K562 (cell line): Measurements from ENCODE around the gene LASP1NB.

ENCODE experiments used
- CREBBP ChIP-seq: IDR thresholded peaks from one replicate; pipeline ENCODE4 v1.6.1; 2012; ENCODE audit warnings: low read depth, mild to moderate bottlenecking, control low read depth, inconsistent platforms, low read length
- HNRNPL ChIP-seq: fragments of 200-400 bp; formaldehyde crosslinking; IDR thresholded peaks from 2 replicates; pipeline ENCODE4 v1.6.1; 2017; ENCODE audit warnings: low read depth, mild to moderate bottlenecking, low read length
- HNRNPLL ChIP-seq: fragments of 200-400 bp; formaldehyde crosslinking; IDR thresholded peaks from 2 replicates; pipeline ENCODE4 v1.6.1; 2017; ENCODE audit warnings: low read length, low read depth, mild to moderate bottlenecking; ENCODE audit not compliant: poor library complexity, severe bottlenecking
- MEF2D ChIP-seq: conservative IDR thresholded peaks from 2 replicates; pipeline ENCODE4 v1.6.1; 2016; ENCODE audit warnings: low read depth, missing genetic modification characterization, missing compliant biosample characterization
- NCOA4 ChIP-seq: fragments of 450-650 bp; IDR thresholded peaks from 2 replicates; pipeline ENCODE4 v1.6.1; 2018; ENCODE audit warnings: mild to moderate bottlenecking; ENCODE audit not compliant: partially characterized antibody
- SRSF3 ChIP-seq: fragments of 200-400 bp; formaldehyde crosslinking; IDR thresholded peaks from 2 replicates; pipeline ENCODE4 v1.6.1; 2016; ENCODE audit warnings: mild to moderate bottlenecking, low read length, moderate library complexity; ENCODE audit not compliant: insufficient read depth
- TAF1 ChIP-seq: IDR thresholded peaks from 2 replicates; pipeline ENCODE4 v1.6.1; 2011; ENCODE audit warnings: mild to moderate bottlenecking, low read length, moderate library complexity; ENCODE audit not compliant: insufficient read depth, control insufficient read depth, severe bottlenecking; ENCODE audit errors: extremely low read depth
- ZBTB8A ChIP-seq: fragments of 450-650 bp; IDR thresholded peaks from 2 replicates; pipeline ENCODE4 v1.6.1; 2018; ENCODE audit warnings: mild to moderate bottlenecking, moderate library complexity; ENCODE audit not compliant: partially characterized antibody
- ZC3H8 ChIP-seq: fragments of 450-650 bp; IDR thresholded peaks from 2 replicates; pipeline ENCODE4 v1.6.1; 2017
- ZFP36 ChIP-seq: fragments of 150-350 bp; IDR thresholded peaks from 2 replicates; pipeline ENCODE4 v1.6.1; 2018; ENCODE audit warnings: low read length, low read depth; ENCODE audit not compliant: partially characterized antibody
- ZNF12 ChIP-seq: sonication (generic); formaldehyde crosslinking; IDR thresholded peaks from 2 replicates; pipeline ENCODE4 v1.4.0; 2020; ENCODE audit warnings: mild to moderate bottlenecking, missing genetic modification reagents
- ZNF121 ChIP-seq: sonication (generic); formaldehyde crosslinking; conservative IDR thresholded peaks from 2 replicates; pipeline ENCODE4 v1.8.0; 2022; ENCODE audit warnings: missing genetic modification reagents
- TF ChIP-seq, protein P1 (sequence below): fragments of 450-650 bp; IDR thresholded peaks from 2 replicates; pipeline ENCODE4 v1.7.1; 2018; ENCODE audit warnings: mild to moderate bottlenecking, low read depth; ENCODE audit not compliant: partially characterized antibody
- TF ChIP-seq, protein P2 (sequence below), 3 experiments: IDR thresholded peaks in 2 of 3; conservative IDR thresholded peaks in 1 of 3; 2 replicates each; pipeline ENCODE4 v1.5.1; 2011 to 2012; ENCODE audit warnings: low read length in 3 of 3, mild to moderate bottlenecking in 3 of 3, control low read depth in 2 of 3, improper control_type of control experiment in 1 of 3, inconsistent platforms in 1 of 3, low read depth in 1 of 3, mixed read lengths in 1 of 3, moderate library complexity in 1 of 3; ENCODE audit not compliant: insufficient read depth in 2 of 3
- TF ChIP-seq, protein P3 (sequence below): fragments of 250-450 bp; sonication (Bioruptor Pico); IDR thresholded peaks from 2 replicates; pipeline ENCODE4 v1.5.1; 2021; ENCODE audit warnings: mild to moderate bottlenecking
- TF ChIP-seq, protein P4 (sequence below): fragments of 250-450 bp; sonication (Bioruptor Pico); IDR thresholded peaks from 2 replicates; pipeline ENCODE4 v1.5.0; 2021; ENCODE audit warnings: mild to moderate bottlenecking, moderate library complexity

Gene LASP1NB

DNA sequence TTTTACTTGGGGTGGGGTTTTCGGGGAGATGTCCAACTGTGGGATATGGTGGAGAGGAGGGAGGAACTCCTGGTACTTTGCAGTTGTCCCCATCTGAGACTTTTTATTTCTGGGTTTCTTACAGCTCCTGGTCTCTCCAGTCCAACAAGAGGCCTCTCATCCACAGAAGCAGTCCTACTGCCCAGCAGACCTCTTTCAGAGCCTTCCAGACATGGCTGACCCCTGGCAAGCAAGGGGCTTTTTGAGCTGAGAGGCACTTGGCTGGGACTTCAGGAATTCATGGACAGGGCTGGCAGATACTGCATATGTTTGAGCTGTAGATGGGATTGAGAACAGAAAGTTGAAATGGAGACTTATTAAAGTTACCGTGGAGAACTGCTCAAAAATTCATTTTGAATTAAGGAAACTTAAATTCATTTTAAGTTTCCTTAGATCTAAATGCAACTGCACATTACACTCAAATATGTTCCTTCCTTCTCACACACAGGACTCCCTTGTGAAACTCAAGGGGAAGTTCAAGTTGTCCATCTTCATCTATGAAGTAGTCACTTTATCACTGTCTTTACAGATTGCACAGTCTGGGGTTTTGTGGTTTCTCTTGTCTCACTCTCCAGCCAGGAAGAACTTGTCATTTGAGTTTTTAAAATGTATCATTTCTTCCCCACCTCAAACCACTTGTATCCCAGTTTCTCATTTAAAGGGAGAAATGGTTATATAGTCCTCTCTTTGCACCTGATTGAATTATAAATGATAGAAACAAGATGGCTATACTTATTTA lies 1.1 kb downstream of the LASP1NB start (continued):
- TF ChIP-seq, protein P1, sequence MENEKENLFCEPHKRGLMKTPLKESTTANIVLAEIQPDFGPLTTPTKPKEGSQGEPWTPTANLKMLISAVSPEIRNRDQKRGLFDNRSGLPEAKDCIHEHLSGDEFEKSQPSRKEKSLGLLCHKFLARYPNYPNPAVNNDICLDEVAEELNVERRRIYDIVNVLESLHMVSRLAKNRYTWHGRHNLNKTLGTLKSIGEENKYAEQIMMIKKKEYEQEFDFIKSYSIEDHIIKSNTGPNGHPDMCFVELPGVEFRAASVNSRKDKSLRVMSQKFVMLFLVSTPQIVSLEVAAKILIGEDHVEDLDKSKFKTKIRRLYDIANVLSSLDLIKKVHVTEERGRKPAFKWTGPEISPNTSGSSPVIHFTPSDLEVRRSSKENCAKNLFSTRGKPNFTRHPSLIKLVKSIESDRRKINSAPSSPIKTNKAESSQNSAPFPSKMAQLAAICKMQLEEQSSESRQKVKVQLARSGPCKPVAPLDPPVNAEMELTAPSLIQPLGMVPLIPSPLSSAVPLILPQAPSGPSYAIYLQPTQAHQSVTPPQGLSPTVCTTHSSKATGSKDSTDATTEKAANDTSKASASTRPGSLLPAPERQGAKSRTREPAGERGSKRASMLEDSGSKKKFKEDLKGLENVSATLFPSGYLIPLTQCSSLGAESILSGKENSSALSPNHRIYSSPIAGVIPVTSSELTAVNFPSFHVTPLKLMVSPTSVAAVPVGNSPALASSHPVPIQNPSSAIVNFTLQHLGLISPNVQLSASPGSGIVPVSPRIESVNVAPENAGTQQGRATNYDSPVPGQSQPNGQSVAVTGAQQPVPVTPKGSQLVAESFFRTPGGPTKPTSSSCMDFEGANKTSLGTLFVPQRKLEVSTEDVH, result no peak
- TF ChIP-seq SRSF3, result no peak
- no peak for TF ChIP-seq ZBTB8A
- no peak for TF ChIP-seq CREBBP
- no peak for TF ChIP-seq ZNF12 (CRISPR knock-in tag)
- TF ChIP-seq MEF2D (tag), result no peak
- no peak for TF ChIP-seq HNRNPLL
- TF ChIP-seq ZFP36, result no peak
- TF ChIP-seq HNRNPL, result no peak
- no peak for TF ChIP-seq NCOA4
- TF ChIP-seq, protein P2, sequence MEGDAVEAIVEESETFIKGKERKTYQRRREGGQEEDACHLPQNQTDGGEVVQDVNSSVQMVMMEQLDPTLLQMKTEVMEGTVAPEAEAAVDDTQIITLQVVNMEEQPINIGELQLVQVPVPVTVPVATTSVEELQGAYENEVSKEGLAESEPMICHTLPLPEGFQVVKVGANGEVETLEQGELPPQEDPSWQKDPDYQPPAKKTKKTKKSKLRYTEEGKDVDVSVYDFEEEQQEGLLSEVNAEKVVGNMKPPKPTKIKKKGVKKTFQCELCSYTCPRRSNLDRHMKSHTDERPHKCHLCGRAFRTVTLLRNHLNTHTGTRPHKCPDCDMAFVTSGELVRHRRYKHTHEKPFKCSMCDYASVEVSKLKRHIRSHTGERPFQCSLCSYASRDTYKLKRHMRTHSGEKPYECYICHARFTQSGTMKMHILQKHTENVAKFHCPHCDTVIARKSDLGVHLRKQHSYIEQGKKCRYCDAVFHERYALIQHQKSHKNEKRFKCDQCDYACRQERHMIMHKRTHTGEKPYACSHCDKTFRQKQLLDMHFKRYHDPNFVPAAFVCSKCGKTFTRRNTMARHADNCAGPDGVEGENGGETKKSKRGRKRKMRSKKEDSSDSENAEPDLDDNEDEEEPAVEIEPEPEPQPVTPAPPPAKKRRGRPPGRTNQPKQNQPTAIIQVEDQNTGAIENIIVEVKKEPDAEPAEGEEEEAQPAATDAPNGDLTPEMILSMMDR (IDR thresholded peaks at IDR 0.05 in 2 of 3, conservative IDR thresholded peaks at IDR 0.05 in 1 of 3; ENCODE audit: insufficient read depth in 2 of 3, low read depth in 1 of 3, low read length in 3 of 3), result no peak
- no peak for TF ChIP-seq ZC3H8
- TF ChIP-seq, protein P3, sequence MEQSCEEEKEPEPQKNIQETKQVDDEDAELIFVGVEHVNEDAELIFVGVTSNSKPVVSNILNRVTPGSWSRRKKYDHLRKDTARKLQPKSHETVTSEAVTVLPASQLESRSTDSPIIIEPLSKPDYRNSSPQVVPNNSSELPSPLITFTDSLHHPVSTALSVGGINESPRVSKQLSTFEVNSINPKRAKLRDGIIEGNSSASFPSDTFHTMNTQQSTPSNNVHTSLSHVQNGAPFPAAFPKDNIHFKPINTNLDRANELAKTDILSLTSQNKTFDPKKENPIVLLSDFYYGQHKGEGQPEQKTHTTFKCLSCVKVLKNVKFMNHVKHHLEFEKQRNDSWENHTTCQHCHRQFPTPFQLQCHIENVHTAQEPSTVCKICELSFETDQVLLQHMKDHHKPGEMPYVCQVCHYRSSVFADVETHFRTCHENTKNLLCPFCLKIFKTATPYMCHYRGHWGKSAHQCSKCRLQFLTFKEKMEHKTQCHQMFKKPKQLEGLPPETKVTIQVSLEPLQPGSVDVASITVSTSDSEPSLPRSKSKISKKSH (CRISPR knock-in tag), result no peak
- TF ChIP-seq, protein P4, sequence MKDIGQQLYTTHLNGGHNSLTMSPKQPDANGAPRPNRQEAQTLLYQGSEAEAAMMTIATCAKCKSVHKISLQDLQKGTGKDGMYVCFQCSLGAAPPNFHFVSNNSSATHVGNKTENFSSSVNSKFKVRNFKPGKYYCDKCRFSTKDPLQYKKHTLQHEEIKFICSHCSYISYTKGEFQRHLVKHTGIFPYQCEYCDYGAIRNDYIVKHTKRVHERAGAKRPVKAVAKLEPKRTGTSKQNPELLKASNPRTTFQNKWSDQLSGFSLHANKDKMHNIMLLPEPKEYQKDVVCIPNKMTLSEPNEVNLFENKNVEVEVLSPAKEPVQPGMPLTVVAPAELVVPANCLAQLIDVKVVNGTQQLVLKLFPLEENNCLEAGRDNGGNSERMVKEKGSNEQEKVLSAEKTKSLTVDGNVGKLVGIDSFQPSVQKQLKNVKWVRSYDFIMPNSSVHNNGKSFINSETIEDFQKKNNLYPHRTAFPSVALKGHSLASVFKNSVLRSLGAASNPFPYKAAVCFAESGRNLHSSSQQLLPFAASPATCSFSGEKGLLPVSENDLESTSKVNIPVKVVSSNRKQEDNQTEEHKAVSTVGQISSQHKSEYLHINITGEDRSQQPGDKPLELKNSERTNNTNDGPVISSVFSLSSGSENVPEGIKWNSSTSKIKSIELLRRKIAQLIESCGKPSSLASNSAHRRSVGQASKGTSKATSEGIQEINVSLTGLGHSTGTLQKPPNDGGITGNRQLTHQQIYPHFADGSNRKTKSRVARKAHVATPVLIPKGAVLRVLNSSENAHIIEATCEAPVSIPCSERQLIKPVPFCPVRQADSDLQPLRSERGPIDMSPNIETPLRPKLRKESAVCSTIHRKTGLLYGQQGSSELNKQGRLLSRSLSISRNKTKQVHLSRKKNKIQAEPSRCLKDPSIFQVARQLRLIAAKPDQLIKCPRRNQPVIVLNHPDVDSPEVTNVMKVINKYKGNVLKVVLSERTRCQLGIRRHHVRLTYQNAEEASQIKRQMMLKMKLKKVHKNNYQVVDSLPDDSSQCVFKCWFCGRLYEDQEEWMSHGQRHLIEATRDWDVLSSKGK (CRISPR knock-in tag), result no peak
- TF ChIP-seq ZNF121 (CRISPR knock-in tag), result no peak
- TF ChIP-seq TAF1, result no peak
